HG02970 (cell line): Measurements from ENCODE around the gene ZNF148.

Source experiments
- ATAC-seq: cut with Tn5 transposase; IDR thresholded peaks from one replicate; pipeline ENCODE4 v1.9.1; 2021; ENCODE audit warnings: mild to moderate bottlenecking, moderate library complexity, moderate number of reproducible peaks; ENCODE audit not compliant: unreplicated experiment, low FRiP score

ZNF148 gene

GRCh38 chr3:125194849-125195601 is 180.1 kb downstream of the ZNF148 start:
- ATAC-seq = no peak

- ATAC-seq = no peak
These were observed 180.9 kb downstream of the ZNF148 start for GRCh38 chr3:125194061-125194848.

- no peak for ATAC-seq
These were observed 182.7 kb downstream of the ZNF148 start for GRCh38 chr3:125192190-125193035.

GRCh38 chr3:125191730-125192129 is 183.4 kb downstream of the ZNF148 start:
- no peak for ATAC-seq

GRCh38 chr3:125191256-125191655 is 183.9 kb downstream of the ZNF148 start:
- ATAC-seq = no peak

- ATAC-seq = no peak
These were observed 184.3 kb downstream of the ZNF148 start for GRCh38 chr3:125190786-125191185.

GRCh38 chr3:125189378-125190165 is 185.6 kb downstream of the ZNF148 start:
- no peak for ATAC-seq

GRCh38 chr3:125188955-125189354 is 186.2 kb downstream of the ZNF148 start:
- no peak for ATAC-seq

- ATAC-seq = no peak
These were observed 187.6 kb downstream of the ZNF148 start for GRCh38 chr3:125187599-125187910.

GRCh38 chr3:125186800-125187598 is 188.1 kb downstream of the ZNF148 start:
- no peak for ATAC-seq

- ATAC-seq = no peak
These were observed 188.8 kb downstream of the ZNF148 start for GRCh38 chr3:125186261-125186787.

- ATAC-seq = no peak
These were observed 189.3 kb downstream of the ZNF148 start for GRCh38 chr3:125185805-125186204.

GRCh38 chr3:125179884-125180240 is 195.3 kb downstream of the ZNF148 start:
- ATAC-seq = no peak

GRCh38 chr3:125179143-125179883 is 195.8 kb downstream of the ZNF148 start:
- ATAC-seq = no peak

- no peak for ATAC-seq
These were observed 197.4 kb downstream of the ZNF148 start for GRCh38 chr3:125177746-125178145.
